Bronchial epithelial cell (primary cell): ENCODE data around the gene TIMMDC1. TPM values are rescaled to one million over a fixed set of nuclear protein-coding genes. Genes with fewer than 3 reads are reported as not detected.

ENCODE experiments used
- DNase-seq: peaks from one replicate; pipeline ENCODE4 v3.0.0-alpha.2; 2010; ENCODE audit warnings: low read depth
- FAIRE-seq: peaks from 2 replicates; lab custom pipeline; 2011; peaks lifted over from hg19 to GRCh38; lab: Jason Lieb, UNC
- H3K27me3 ChIP-seq: 2 replicates; pipeline ENCODE4 v1.5.1; 2011; ENCODE audit warnings: low read length; ENCODE audit not compliant: control insufficient read depth, insufficient read depth
- H3K36me3 ChIP-seq: 2 replicates; pipeline ENCODE4 v1.5.1; 2011; ENCODE audit warnings: low read length; ENCODE audit not compliant: control insufficient read depth, insufficient read depth
- H3K4me3 ChIP-seq: 2 replicates; pipeline ENCODE4 v1.5.1; 2011; ENCODE audit warnings: mild to moderate bottlenecking, low read depth, low read length, control low read depth
- total RNA-seq: library from RNA; depleted of rRNA; stranded (reverse); fragments of >200 nt; gene quantifications from 2 replicates; pipeline ENCODE4 v1.2.1, GENCODE V29; 2014
- TF ChIP-seq, protein P1 (sequence below): IDR thresholded peaks from 2 replicates; pipeline ENCODE4 v1.5.1; 2011; ENCODE audit warnings: mild to moderate bottlenecking, moderate library complexity, low read length, control low read depth, inconsistent platforms; ENCODE audit not compliant: insufficient read depth, severe bottlenecking

TIMMDC1 gene, protein sequence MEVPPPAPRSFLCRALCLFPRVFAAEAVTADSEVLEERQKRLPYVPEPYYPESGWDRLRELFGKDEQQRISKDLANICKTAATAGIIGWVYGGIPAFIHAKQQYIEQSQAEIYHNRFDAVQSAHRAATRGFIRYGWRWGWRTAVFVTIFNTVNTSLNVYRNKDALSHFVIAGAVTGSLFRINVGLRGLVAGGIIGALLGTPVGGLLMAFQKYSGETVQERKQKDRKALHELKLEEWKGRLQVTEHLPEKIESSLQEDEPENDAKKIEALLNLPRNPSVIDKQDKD
- total RNA-seq, result 52.7 and 59.3 TPM in 2 replicates

DNA sequence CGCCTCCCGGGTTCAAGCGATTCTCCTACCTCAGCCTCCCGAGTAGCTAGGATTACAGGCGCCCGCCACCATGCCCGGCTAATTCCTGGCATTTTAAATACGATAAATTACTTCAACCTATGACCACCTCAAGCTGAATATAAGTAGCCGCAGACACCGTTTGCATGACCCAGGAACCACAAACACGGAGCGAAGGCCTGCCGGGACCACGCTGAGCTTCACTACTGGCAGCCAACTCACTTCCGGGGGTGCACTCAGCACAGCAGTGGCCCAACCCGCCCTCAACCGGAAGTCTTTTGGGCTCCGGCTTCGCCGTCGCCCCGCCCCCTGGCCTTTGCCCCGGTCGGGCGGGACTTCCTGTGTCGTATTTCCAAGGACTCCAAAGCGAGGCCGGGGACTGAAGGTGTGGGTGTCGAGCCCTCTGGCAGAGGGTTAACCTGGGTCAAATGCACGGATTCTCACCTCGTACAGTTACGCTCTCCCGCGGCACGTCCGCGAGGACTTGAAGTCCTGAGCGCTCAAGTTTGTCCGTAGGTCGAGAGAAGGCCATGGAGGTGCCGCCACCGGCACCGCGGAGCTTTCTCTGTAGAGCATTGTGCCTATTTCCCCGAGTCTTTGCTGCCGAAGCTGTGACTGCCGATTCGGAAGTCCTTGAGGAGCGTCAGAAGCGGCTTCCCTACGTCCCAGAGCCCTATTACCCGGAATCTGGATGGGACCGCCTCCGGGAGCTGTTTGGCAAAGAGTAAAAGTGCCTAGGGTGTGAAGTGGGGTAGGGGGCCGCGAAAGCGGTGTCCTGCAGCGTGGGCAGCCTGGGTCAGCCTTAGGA, at the start of gene TIMMDC1:
TSS of gene TIMMDC1 (plus strand) at position 362 of the 826 bp plus-strand sequence. CDS start at position 549, 187 bp downstream.
- Histone ChIP-seq H3K27me3 (no peaks in the 10 kb centered on the region), H3K36me3 (no peaks in the 10 kb centered on the region), H3K4me3 (peak within 1 kb of the TSS; percentile 84)
- no peak for FAIRE-seq
- TF ChIP-seq, protein P1, sequence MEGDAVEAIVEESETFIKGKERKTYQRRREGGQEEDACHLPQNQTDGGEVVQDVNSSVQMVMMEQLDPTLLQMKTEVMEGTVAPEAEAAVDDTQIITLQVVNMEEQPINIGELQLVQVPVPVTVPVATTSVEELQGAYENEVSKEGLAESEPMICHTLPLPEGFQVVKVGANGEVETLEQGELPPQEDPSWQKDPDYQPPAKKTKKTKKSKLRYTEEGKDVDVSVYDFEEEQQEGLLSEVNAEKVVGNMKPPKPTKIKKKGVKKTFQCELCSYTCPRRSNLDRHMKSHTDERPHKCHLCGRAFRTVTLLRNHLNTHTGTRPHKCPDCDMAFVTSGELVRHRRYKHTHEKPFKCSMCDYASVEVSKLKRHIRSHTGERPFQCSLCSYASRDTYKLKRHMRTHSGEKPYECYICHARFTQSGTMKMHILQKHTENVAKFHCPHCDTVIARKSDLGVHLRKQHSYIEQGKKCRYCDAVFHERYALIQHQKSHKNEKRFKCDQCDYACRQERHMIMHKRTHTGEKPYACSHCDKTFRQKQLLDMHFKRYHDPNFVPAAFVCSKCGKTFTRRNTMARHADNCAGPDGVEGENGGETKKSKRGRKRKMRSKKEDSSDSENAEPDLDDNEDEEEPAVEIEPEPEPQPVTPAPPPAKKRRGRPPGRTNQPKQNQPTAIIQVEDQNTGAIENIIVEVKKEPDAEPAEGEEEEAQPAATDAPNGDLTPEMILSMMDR, result no peak
- DNase-seq, result peak; percentile 92

DNA sequence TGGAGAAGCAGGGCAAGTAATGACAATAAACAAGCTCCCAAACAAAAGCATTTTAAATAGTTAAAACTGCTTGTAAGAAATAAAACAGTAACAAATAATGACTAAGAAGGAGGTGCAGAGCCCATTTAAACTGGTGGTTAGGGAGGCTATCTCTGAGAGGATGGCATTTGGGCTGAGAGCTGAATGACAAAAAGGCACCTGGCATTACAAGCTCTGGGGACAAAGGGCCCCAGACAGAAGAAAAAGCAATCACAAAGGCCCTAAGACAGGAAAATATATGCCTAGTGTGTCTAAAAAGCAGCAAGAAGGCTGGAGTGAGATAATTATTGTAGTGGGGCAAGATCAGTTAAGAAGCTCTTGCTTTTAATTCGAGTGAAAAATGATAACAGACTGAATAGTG, 44.5 kb upstream of the TIMMDC1 start:
- no peak overlapping the region for H3K4me3 ChIP-seq
- DNase-seq, result no peak
- H3K36me3 ChIP-seq, result peaks cover 10% of the 10 kb centered on the region

DNA sequence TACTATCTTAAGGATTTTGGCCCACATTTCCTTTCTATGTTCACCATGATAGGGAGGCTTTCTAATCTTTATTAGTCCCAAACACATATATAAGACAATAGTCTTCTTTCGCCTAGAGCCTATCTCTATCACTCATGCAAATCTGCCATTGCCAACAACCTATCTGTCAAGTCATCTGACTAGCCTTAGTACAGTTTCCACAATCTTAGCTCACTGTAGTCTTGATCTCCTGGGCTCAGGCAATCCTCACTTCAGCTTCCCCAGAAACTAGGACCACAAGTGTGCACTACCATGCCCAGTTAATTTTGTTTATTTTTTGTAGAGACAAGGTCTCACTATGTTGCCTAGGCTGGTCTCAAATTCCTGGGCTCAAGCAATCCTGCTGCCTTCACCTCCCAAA, 41.9 kb upstream of the TIMMDC1 start:
- Histone ChIP-seq H3K36me3 (peaks cover 10% of the 10 kb centered on the region), H3K4me3 (no peak overlapping the region), H3K27me3 (no peaks in the 10 kb centered on the region)
- no peak for FAIRE-seq
- TF ChIP-seq, protein P1, result no peak
- DNase-seq, result no peak

More for the DNA sequence above, 44.5 kb upstream of the TIMMDC1 start:
- TF ChIP-seq, protein P1, result no peak
- no peaks in the 10 kb centered on the region for H3K27me3 ChIP-seq
- no peak for FAIRE-seq

DNA sequence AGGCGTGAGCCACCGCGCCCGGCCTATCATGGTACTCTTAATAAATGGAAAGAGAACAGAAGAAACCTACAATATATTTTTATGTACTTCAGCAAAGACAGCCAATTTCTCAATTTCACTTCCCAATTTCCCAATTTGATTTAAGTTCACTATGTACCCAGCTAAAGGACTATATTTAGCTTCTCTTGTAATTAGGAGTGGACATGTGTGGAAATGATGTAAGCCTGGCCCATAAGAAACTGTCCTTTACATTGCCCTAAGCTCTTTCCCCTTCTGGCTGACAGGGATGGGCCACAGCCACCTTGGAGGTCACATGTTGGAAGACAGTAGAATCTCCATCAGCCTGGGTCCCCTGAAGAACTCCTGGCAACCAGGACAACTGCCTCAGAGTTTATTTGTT, 41.1 kb upstream of the TIMMDC1 start:
- peaks cover 12% of the 10 kb centered on the region for H3K36me3 ChIP-seq
- TF ChIP-seq, protein P1, result no peak
- DNase-seq (no peak), FAIRE-seq (no peak)
- no peaks in the 10 kb centered on the region for H3K27me3 ChIP-seq
- no peak overlapping the region for H3K4me3 ChIP-seq

DNA sequence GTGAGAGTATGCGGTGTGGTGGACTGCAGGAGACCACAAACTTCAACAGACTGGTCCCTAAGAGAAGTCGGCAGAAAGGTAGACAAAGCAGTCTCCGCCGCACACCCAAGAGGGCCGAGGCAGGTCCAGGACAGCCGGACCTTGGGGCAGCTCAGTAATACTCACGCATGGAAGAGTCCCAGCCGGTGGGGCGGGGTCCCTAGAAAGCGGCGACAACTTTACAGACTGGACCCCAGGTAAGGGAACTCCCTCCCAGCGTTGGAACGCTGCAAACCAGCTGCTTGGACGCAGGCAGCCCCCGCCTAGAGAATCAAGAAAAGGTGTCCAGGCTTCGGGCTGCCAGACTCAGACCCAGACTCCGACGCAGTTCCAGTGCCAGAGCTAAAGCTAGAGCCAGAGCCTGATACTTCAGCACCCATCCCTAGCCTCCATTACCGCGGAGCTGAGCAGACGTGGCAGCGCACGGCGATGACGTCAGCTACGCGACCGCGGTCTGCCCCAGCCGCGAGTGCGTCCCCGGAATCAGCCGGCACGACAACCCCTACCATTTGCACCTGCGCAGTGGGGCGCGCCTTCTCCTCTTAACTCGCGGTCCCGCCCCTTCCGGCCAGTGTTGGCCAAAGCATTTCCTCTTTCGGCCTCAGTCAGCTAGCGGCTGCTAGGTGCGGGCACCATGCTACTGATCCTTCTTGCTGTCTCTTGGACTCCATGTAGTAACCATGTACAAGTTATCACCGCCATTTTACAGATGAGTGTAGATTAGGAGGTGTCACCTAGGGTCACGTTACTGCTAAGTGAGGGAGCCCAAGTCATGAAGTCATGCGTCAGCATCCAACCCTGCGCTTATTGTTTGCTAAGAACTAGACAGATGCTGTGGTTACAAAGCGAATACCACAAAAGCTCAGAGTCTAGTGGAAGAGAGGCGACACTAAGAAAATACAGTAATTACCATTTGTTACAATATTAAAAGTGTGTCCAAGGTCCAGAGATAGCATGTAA, 34.9 kb upstream of the TIMMDC1 start, which contains the start of gene TMEM39A:
TSS of gene TMEM39A (minus strand) at position 445 of the 999 bp plus-strand sequence. CDS start 1,541 bp downstream, outside the sequence.
- Histone ChIP-seq H3K36me3 (peaks cover 3% of the 10 kb centered on the region), H3K4me3 (peak within 1 kb of the TSS; percentile 92), H3K27me3 (no peaks in the 10 kb centered on the region)
- DNase-seq, result peak; percentile 93
- peak; percentile 81 for FAIRE-seq
- TF ChIP-seq, protein P1, result no peak
